Stimulated activated CD8-positive, alpha-beta memory T cell treated with anti-CD3 and anti-CD28 coated beads, Interleukin-12 subunit alpha, Interleukin-12 subunit beta, amount 100 ng/mL, for 4 hours (primary cell): ENCODE data around the gene TFB1M.
"Not testable (repeated sequence)": the region's sequence is repeated elsewhere in the genome, so short reads cannot be mapped to it uniquely, and the experiment has no call there.

Experiments
- DNase-seq: peaks from one replicate; pipeline ENCODE4 v3.0.0-alpha.2; 2020; ENCODE audit warnings: low read depth

The TFB1M gene

GRCh38 chr6:155297669-155298068 lies 16.6 kb downstream of the TFB1M start:
- no peak for DNase-seq

- no peak for DNase-seq
These were observed 21.6 kb downstream of the TFB1M start for GRCh38 chr6:155292711-155293110.

GRCh38 chr6:155291291-155291690 lies 23.0 kb downstream of the TFB1M start:
- no peak for DNase-seq

GRCh38 chr6:155290491-155290890 lies 23.8 kb downstream of the TFB1M start:
- DNase-seq, result no peak

GRCh38 chr6:155287762-155288161 lies 26.5 kb downstream of the TFB1M start:
- no peak for DNase-seq

GRCh38 chr6:155284775-155285174 lies 29.5 kb downstream of the TFB1M start:
- DNase-seq, result no peak

GRCh38 chr6:155278319-155279049 lies 35.8 kb downstream of the TFB1M start:
- DNase-seq, result no peak

- no peak for DNase-seq
These were observed 37.6 kb downstream of the TFB1M start for GRCh38 chr6:155276638-155277037.

- DNase-seq, result no peak
These were observed 38.3 kb downstream of the TFB1M start for GRCh38 chr6:155275808-155276480.

GRCh38 chr6:155274533-155274932 lies 39.8 kb downstream of the TFB1M start:
- DNase-seq, result no peak

- no peak for DNase-seq
These were observed 40.2 kb downstream of the TFB1M start for GRCh38 chr6:155274106-155274505.

- DNase-seq, result no peak
These were observed 40.9 kb downstream of the TFB1M start for GRCh38 chr6:155273431-155273830.

GRCh38 chr6:155272353-155273232 lies 41.7 kb downstream of the TFB1M start:
- no peak for DNase-seq

- no peak for DNase-seq
These were observed 43.1 kb downstream of the TFB1M start for GRCh38 chr6:155271145-155271544.

GRCh38 chr6:155270561-155271091 lies 43.7 kb downstream of the TFB1M start:
- DNase-seq, result no peak

GRCh38 chr6:155269765-155270164 lies 44.5 kb downstream of the TFB1M start:
- no peak for DNase-seq

GRCh38 chr6:155268088-155268867 lies 46.0 kb downstream of the TFB1M start:
- not testable (repeated sequence) for DNase-seq

GRCh38 chr6:155267411-155267810 lies 46.9 kb downstream of the TFB1M start:
- no peak for DNase-seq

- DNase-seq, result no peak
These were observed 48.3 kb downstream of the TFB1M start for GRCh38 chr6:155265843-155266535.

GRCh38 chr6:155264693-155265320 lies 49.5 kb downstream of the TFB1M start:
- DNase-seq, result no peak
